Activated CD4-positive, alpha-beta T cell treated with anti-CD3 and anti-CD28 coated beads, Interleukin-2, amount 50 U/mL, for 48 hours (primary cell): Measurements from ENCODE around the gene KCNK5.
A peak's percentile ranks its signal among the peaks of the same experiment; 100 is the strongest.

Experiments
- DNase-seq, 2 experiments: peaks; one replicate each; pipeline ENCODE4 v3.0.0-alpha.2; 2020

KCNK5 gene

GRCh38 chr6:39170389-39170788 is 58.9 kb downstream of the KCNK5 start:
- DNase-seq = no peak

- DNase-seq = no peak
Measured at GRCh38 chr6:39169448-39170344, 59.6 kb downstream of the KCNK5 start.

GRCh38 chr6:39167866-39168625 is 61.2 kb downstream of the KCNK5 start:
- no peak for DNase-seq

GRCh38 chr6:39167321-39167720 is 62.0 kb downstream of the KCNK5 start:
- no peak for DNase-seq

GRCh38 chr6:39166912-39167290 is 62.4 kb downstream of the KCNK5 start:
- no peak for DNase-seq

GRCh38 chr6:39166189-39166911 is 62.9 kb downstream of the KCNK5 start:
- peak; percentile 91 to 93 for DNase-seq

GRCh38 chr6:39157511-39157910 is 71.8 kb downstream of the KCNK5 start:
- DNase-seq = no peak

GRCh38 chr6:39156801-39157200 is 72.5 kb downstream of the KCNK5 start:
- DNase-seq = no peak

- no peak for DNase-seq
Measured at GRCh38 chr6:39154705-39155104, 74.6 kb downstream of the KCNK5 start.

GRCh38 chr6:39153766-39154397 is 75.4 kb downstream of the KCNK5 start:
- DNase-seq = peak; percentile 18 to 39

- DNase-seq = no peak
Measured at GRCh38 chr6:39152262-39152661, 77.0 kb downstream of the KCNK5 start.

- no peak for DNase-seq
Measured at GRCh38 chr6:39151211-39151610, 78.1 kb downstream of the KCNK5 start.

- DNase-seq = no peak
Measured at GRCh38 chr6:39144481-39145173, 84.6 kb downstream of the KCNK5 start.

GRCh38 chr6:39143238-39143930 is 85.9 kb downstream of the KCNK5 start:
- peak; percentile 26 to 38 for DNase-seq

GRCh38 chr6:39140556-39141167 is 88.6 kb downstream of the KCNK5 start:
- DNase-seq = no peak
